Muscle of leg (tissue), 11 donors: ENCODE data around the gene GSX1. TPM values are rescaled to one million over a fixed set of nuclear protein-coding genes. Genes with fewer than 3 reads are reported as not detected.
A peak's percentile ranks its signal among the peaks of the same experiment; 100 is the strongest.

Experiments
- DNase-seq: peaks from one replicate; pipeline ENCODE4 v3.0.0; 2013
- H3K27ac ChIP-seq: one replicate; pipeline ENCODE4 v1.5.1; 2013; ENCODE audit warnings: mild to moderate bottlenecking, low read length, control low read depth
- H3K27me3 ChIP-seq: one replicate; pipeline ENCODE4 v1.6.1; 2013; ENCODE audit warnings: low read length; ENCODE audit not compliant: control insufficient read depth, insufficient read depth
- H3K36me3 ChIP-seq: one replicate; pipeline ENCODE4 v1.6.1; 2013; ENCODE audit warnings: low read length; ENCODE audit not compliant: control insufficient read depth, insufficient read depth
- H3K4me1 ChIP-seq: one replicate; pipeline ENCODE4 v1.6.1; 2013; ENCODE audit warnings: low read length; ENCODE audit not compliant: control insufficient read depth, insufficient read depth
- H3K4me3 ChIP-seq: one replicate; pipeline ENCODE4 v1.5.1; 2013; ENCODE audit warnings: low read length, control low read depth
- H3K9me3 ChIP-seq: replicated peaks from 2 replicates; pipeline ENCODE4 v1.6.1; 2013; ENCODE audit warnings: low read depth, low read length; ENCODE audit not compliant: control insufficient read depth
- WGBS: methylation state at CpG from one replicate; pipeline ENCODE4 v1.1.5; 2013; ENCODE audit warnings: missing lambda C conversion rate; ENCODE audit not compliant: insufficient coverage; 5-methylcytosine and 5-hydroxymethylcytosine counted together
- polyA plus RNA-seq, 8 donors: library from polyadenylated mRNA; unstranded; fragments of 120-200 nt; gene quantifications; one replicate each; pipeline versions ENCODE4 v1.2.1 to v1.2.3, GENCODE V29; 2013; ENCODE audit warnings: inconsistent platforms in 1 of 8, low replicate concordance in 1 of 8; ENCODE audit not compliant: insufficient read length in 8 of 8, insufficient read depth in 1 of 8
- total RNA-seq: library from RNA; stranded (reverse); fragments of 120-200 nt; gene quantifications from one replicate; pipeline ENCODE4 v1.2.4, GENCODE V29; 2013

GSX1 gene
- total and polyA plus RNA-seq, 9 donors: not detected

GRCh38 chr13:27794368-27794691, 2.0 kb downstream of the GSX1 start:
- H3K4me3 ChIP-seq: no peak overlapping the region
- H3K4me1 ChIP-seq: peaks cover 12% of the 10 kb centered on the region
- H3K27me3 ChIP-seq: peaks cover 96% of the 10 kb centered on the region
- no peaks in the 10 kb centered on the region for H3K36me3 ChIP-seq
- DNase-seq: no peak
- under 1% methylated on average over 10 of the region's 11 CpGs for WGBS
- no peaks in the 10 kb centered on the region for H3K9me3 ChIP-seq
- no peak overlapping the region for H3K27ac ChIP-seq

- WGBS: 1% methylated on average over 34 of the region's 44 CpGs
- no peaks in the 10 kb centered on the region for H3K9me3 ChIP-seq
- no peak overlapping the region for H3K27ac ChIP-seq
- no peak for DNase-seq
- no peaks in the 10 kb centered on the region for H3K36me3 ChIP-seq
- H3K4me1 ChIP-seq: peaks cover 12% of the 10 kb centered on the region
- no peak overlapping the region for H3K4me3 ChIP-seq
- peaks cover 93% of the 10 kb centered on the region for H3K27me3 ChIP-seq
Observed at GRCh38 chr13:27794921-27795717, 2.8 kb downstream of the GSX1 start.

DNA sequence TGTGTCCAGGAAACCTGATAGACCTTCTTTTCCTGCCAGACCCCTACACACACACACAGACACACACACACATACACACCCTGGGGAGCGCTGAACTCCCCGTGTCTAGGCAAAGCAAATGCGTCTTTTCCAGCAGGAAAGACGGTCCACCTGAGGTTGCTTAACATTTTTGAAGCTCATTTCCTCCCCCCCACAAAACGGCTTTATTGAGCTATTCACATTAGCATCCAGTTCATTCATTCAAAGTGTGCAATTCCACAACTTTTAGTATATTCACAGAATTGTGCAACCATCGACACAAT, 3.4 kb downstream of the GSX1 start:
- Histone ChIP-seq H3K4me3 (no peak overlapping the region), H3K27ac (no peak overlapping the region), H3K9me3 (no peaks in the 10 kb centered on the region), H3K36me3 (no peaks in the 10 kb centered on the region), H3K4me1 (peaks cover 12% of the 10 kb centered on the region), H3K27me3 (peaks cover 88% of the 10 kb centered on the region)
- WGBS: 0% methylated on average over 6 of the region's 6 CpGs
- no peak for DNase-seq

DNA sequence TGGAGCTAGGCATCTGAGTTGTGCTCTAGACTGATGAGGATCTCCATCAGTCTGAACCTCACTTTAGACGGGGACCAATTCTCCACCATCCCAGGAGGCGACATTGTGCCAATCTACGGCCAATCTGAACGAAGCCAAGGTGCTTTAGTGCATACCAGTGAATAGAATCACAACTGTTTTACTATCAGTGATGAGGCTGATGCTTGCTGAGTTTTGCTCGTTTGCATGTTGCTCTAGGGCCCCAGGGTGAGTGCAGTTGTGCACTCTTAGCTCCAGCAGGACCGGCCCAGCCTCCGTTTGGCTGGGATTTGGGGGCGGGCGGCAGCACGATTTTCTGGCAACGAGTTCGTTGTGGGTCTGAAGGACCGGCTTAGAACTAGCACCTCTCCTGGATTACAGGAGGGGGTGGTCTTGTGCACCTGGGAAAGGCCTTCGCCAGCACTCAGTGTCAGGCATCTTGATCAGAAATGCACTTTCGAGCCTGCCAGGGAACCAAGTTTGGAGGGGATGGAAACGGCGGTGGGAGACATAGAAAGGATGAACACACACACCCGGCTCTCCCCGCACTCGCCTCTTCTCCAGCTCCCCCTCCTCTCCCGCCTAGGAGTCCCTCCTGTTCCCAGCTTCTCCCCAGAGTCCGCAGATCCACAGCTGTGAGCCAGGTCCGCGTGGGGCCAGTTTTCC, 4.4 kb downstream of the GSX1 start:
- peaks cover 81% of the 10 kb centered on the region for H3K27me3 ChIP-seq
- no peaks in the 10 kb centered on the region for H3K9me3 ChIP-seq
- peaks cover 5% of the 10 kb centered on the region for H3K4me1 ChIP-seq
- H3K36me3 ChIP-seq: no peaks in the 10 kb centered on the region
- DNase-seq: no peak
- H3K4me3 ChIP-seq: no peak overlapping the region
- H3K27ac ChIP-seq: no peak overlapping the region
- under 1% methylated on average over 19 of the region's 24 CpGs for WGBS

- Histone ChIP-seq H3K4me1 (no peaks in the 10 kb centered on the region), H3K4me3 (no peak overlapping the region), H3K27me3 (peaks cover 76% of the 10 kb centered on the region), H3K27ac (no peak overlapping the region), H3K9me3 (no peaks in the 10 kb centered on the region), H3K36me3 (no peaks in the 10 kb centered on the region)
- WGBS: 1% methylated on average over 19 of the region's 24 CpGs
- DNase-seq: peak; percentile 20
Observed at GRCh38 chr13:27797228-27797624, 4.9 kb downstream of the GSX1 start.

GRCh38 chr13:27806744-27807387, 14.6 kb downstream of the GSX1 start:
- H3K36me3 ChIP-seq: no peaks in the 10 kb centered on the region
- peaks cover 26% of the 10 kb centered on the region for H3K27me3 ChIP-seq
- H3K9me3 ChIP-seq: no peaks in the 10 kb centered on the region
- DNase-seq: no peak
- no peak overlapping the region for H3K27ac ChIP-seq
- no peaks in the 10 kb centered on the region for H3K4me1 ChIP-seq
- H3K4me3 ChIP-seq: no peak overlapping the region
- WGBS: 42% methylated on average over 7 of the region's 8 CpGs

GRCh38 chr13:27808851-27809550, 16.7 kb downstream of the GSX1 start:
- H3K4me1 ChIP-seq: no peaks in the 10 kb centered on the region
- H3K27me3 ChIP-seq: peaks cover 26% of the 10 kb centered on the region
- no peaks in the 10 kb centered on the region for H3K9me3 ChIP-seq
- H3K36me3 ChIP-seq: no peaks in the 10 kb centered on the region
- no peak overlapping the region for H3K4me3 ChIP-seq
- WGBS: 75% methylated on average over 5 of the region's 5 CpGs
- no peak for DNase-seq
- no peak overlapping the region for H3K27ac ChIP-seq

DNA sequence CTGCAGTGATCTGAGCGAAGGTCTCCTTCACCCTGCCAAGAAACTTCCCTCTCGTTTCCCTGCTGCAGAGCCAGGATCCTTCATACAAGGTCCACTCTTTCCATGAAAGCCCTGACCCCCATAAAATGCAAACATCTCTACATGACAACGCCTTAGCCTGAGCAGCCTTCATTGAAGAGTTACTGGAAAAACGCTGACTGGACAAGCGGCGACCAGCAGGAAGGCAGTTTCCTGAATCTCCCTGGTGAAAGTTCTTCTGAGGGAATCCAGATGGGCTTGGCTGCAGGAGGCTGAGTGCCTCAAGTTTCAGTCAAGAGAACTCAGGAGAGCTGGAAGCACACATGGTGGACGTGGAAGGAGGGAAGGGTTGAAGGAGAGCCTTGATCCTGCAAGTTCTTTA, 17.7 kb downstream of the GSX1 start:
- DNase-seq: no peak
- H3K4me3 ChIP-seq: no peak overlapping the region
- H3K4me1 ChIP-seq: no peaks in the 10 kb centered on the region
- no peaks in the 10 kb centered on the region for H3K36me3 ChIP-seq
- WGBS: 67% methylated on average over 4 of the region's 7 CpGs
- peaks cover 25% of the 10 kb centered on the region for H3K27me3 ChIP-seq
- no peaks in the 10 kb centered on the region for H3K9me3 ChIP-seq
- H3K27ac ChIP-seq: no peak overlapping the region

DNA sequence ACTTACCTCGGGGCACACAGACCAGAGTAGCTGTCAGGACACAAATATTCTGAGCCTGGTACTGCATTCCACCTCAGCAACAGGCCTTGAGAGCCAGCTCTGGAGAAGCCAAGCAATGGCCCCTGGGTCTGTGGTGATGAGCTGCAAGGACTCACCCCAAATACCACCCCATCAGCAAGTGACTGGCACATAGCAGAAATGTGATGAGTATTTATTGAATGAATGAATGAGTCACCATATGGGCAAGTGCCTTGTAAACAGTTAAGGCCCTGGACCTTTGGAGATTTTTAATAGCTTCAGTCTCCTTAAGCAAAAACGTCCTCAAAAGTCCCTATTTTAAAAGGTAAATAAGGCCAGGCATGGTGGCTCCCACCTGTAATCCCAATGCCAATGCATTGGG, 18.2 kb downstream of the GSX1 start:
- H3K4me3 ChIP-seq: no peak overlapping the region
- DNase-seq: no peak
- 60% methylated on average over 1 of the region's 2 CpGs for WGBS

DNA sequence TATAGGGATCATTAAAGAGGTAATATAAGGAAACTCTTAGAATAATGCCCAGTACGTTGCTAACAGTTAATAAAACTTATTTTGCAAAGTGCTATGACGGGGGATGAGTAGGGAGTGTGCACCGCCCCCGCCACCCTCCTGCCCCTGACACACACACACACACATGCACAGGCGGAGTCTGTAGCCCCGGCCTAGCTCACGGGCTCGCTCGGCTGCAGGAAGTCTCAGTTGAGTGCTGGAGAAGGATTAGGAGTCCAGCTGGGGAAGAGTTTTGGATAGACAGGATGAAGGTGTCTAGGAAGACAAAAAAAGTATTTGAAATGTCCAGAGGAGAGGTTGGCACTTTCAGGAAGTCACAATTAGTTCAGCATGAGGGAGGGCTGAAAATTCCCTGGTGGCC, 21.5 kb downstream of the GSX1 start:
- Histone ChIP-seq H3K4me1 (no peaks in the 10 kb centered on the region), H3K9me3 (no peaks in the 10 kb centered on the region), H3K36me3 (no peaks in the 10 kb centered on the region), H3K27ac (no peak overlapping the region), H3K27me3 (peaks cover 14% of the 10 kb centered on the region), H3K4me3 (no peak overlapping the region)
- no peak for DNase-seq
- WGBS: 76% methylated on average over 4 of the region's 9 CpGs

More for the DNA sequence above, 18.2 kb downstream of the GSX1 start:
- H3K9me3 ChIP-seq: no peaks in the 10 kb centered on the region
- H3K36me3 ChIP-seq: no peaks in the 10 kb centered on the region
- H3K27ac ChIP-seq: no peak overlapping the region
- H3K27me3 ChIP-seq: peaks cover 25% of the 10 kb centered on the region
- no peaks in the 10 kb centered on the region for H3K4me1 ChIP-seq
